GM18505 (cell line): ENCODE measurements around the gene KRT71.
"Not testable (repeated sequence)": the region's sequence is repeated elsewhere in the genome, so short reads cannot be mapped to it uniquely, and the experiment has no call there.

Experiments used
- ATAC-seq: cut with Tn5 transposase; IDR thresholded peaks from one replicate; pipeline ENCODE4 v1.9.1; 2021; ENCODE audit not compliant: unreplicated experiment
- POLR2A ChIP-seq: IDR thresholded peaks from 4 replicates; pipeline ENCODE4 v1.6.1; 2011; ENCODE audit warnings: borderline replicate concordance; ENCODE audit not compliant: insufficient read depth, insufficient read length; ENCODE audit errors: extremely low read depth

Gene KRT71

DNA sequence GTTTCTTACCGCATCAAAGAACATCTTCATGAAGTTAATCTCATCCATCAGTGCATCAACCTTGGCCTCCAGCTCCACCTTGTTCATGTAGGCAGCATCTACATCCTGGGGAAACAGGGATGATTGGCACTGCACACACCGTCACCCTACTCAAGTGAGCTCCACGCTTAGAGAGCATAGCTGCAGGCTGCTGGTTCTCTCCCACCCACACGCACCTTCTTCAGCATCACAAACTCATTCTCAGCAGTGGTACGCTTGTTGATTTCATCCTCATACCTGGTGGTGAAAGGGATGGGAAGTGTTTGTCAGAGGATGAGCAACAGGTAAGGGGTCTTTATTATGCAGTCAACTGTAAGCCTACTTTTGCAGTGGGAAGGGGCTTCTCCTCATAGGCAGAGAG is 35.1 kb downstream of the KRT71 start:
- ATAC-seq = no peak
- no peak for TF ChIP-seq POLR2A

GRCh38 chr12:52517005-52517835 is 35.7 kb downstream of the KRT71 start:
- no peak for ATAC-seq
- TF ChIP-seq POLR2A = no peak

GRCh38 chr12:52515927-52516831 is 36.8 kb downstream of the KRT71 start:
- no peak for TF ChIP-seq POLR2A
- no peak for ATAC-seq

- no peak for TF ChIP-seq POLR2A
- no peak for ATAC-seq
Measured at GRCh38 chr12:52515319-52515646, 37.7 kb downstream of the KRT71 start.

DNA sequence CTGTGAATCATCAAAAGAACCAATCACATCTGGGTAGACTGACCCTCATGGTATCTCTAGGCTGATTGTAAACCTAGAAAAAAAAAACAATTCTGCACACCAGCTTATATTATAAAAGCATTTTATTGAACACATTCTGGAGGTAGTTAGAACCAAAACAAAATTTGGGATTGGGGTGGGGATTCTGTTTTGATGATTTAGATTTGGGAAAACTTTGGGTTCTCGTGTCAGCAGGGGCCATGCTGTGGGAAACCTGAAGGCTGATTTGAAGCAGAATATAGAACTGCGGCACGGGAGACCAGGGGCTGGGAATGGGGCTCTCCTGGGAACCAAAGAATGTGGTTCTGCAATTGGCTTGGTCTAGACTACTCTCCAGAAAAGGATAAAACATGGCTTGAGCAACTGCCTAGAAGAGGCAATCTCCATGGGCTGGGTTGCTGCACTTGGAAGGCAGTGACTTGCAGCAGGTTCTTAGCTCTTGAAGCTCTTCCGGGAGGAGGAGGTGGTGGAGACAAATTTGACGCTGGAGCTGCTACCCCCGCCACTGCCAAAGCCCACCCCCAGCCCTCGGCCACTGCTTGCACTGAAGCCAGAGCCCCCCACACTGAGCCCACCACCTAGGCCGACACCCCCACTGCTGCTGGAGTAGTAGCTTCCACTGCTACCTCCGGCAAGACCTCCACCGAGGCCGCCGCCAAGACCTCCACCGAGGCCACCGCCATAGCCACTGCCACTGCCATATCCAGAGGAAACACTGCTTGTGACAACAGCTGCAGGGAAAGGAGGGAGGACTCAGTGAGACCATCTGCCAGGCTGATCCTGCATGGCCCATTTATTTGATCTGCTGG is 38.2 kb downstream of the KRT71 start:
- no peak for ATAC-seq
- no peak for TF ChIP-seq POLR2A

DNA sequence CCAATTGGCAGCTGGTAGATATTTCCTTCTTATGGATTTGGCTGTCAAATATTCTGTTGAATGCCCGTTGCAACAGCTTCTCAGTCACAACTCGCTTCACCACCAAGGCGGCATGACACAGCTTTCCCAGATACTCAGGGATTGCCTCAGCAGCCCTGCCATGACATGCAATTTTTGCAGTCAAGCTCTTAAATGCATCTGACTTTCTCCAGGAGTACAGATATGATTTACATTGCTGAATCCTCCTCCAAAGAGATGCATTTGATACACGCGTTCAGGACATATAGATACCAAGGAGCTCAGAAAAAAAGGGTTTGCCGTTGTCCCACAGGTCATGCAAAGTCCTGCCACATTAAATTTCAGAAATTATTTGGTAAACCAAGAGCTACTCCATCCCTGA is 39.2 kb downstream of the KRT71 start:
- no peak for TF ChIP-seq POLR2A
- no peak for ATAC-seq

- ATAC-seq = no peak
- no peak for TF ChIP-seq POLR2A
Measured at GRCh38 chr12:52508211-52508610, 44.7 kb downstream of the KRT71 start.

DNA sequence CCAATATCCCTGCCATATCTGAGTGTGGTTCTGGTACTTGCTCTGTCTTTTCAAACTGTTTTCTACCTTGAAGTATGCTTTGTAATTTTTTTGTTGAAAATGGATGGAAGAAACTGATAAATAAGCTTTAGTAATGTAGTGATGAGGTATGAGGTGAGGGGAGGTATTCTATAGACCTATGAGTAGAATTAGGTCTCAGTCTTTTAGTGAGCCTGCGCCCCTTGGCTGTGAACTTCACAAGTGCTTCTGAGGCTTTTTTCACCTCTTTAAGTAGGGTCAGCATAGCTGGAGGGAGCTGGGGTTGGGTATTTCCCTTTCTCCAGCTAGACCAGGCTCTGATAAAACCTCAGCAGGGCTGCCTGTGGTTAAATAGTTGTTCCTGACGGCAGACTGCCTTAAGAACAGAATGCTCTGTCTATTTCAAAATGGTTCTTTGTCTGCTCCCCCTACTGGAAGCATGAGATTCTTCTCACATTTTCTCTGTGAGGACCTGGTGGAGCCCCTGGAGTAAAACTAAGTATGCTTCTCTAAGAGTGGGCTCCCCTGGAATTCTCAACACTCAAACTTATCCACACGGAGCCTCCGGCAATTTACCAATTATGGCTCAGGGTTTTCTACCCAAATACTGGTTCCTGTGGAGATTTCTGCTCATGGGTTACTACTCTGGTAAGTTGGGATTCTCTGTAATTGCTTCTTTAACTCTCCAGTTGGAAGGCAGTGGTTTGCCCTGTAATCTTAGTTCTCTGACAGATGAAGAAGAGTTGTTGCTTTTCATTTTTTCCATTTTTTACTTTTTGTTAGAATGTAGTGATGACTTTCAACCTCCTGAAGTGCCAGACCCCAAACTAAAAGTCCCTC is 45.9 kb downstream of the KRT71 start:
- TF ChIP-seq POLR2A = no peak
- no peak for ATAC-seq

DNA sequence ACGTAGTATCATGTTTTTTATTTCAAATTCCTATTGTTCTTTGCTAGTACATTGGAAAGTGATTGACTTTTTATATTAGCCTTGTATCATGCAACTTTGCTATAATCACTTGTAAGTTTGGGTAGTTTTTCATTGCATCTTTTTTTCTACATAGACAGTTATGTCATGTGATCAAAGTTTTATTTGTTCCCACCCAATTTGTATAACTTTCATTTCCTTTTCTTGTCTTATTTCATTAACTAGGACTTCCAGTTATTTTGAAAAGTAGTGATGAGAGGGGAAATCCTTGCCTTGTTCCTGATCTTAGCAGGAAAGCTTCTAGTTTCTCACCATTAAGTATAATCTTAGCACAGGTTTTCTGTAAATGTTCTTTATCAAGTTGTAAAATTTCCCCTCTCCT is 50.1 kb downstream of the KRT71 start:
- TF ChIP-seq POLR2A = no peak
- ATAC-seq = no peak

- ATAC-seq = no peak
- no peak for TF ChIP-seq POLR2A
Measured at GRCh38 chr12:52501490-52501889, 51.5 kb downstream of the KRT71 start.

DNA sequence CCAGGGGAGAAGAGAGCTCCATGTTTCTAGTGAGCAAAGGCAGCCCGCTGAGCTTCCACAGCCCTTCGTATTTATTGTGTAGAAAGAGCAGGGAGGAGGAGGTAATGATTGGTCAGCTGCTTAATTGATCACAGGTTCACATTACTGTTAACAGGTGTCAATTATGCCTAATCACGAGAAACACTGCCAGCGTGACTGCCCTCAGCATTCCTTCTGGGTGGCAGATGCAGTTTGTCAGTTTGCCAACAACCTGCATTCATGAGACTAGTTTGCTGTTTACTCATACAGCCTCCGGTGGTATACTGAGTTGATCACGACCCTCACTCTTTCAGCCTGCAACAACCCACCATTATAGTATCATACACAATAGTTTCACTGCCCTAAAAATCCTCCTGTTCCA is 52.4 kb downstream of the KRT71 start:
- not testable (repeated sequence) for ATAC-seq

GRCh38 chr12:52499806-52500560 is 53.0 kb downstream of the KRT71 start:
- TF ChIP-seq POLR2A = no peak
- no peak for ATAC-seq

DNA sequence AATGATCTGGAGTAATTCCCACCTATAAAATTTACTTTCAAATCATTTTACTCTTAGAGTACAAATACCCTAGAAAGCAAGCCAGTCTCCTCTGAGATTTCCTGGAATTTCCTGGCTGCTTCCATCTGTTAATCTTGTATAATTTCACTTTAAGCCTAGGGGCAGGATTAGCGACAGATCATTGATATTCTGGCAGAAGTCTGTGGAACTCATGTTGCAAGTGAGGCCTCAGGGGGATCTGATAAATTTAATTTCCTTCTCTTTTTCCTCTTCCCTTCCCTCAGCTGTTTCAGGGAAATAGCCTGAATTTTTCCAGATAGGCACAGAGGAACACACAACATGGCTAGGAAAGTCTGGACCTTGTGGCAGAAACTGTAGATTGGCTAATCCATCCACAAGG is 54.0 kb downstream of the KRT71 start:
- no peak for TF ChIP-seq POLR2A
- ATAC-seq = no peak
